NCI-H345 treated with DMSO at 0.1 percent for 48 hours (cell line): ENCODE measurements around the gene CYP2C9.

ENCODE experiments used
- DNase-seq: peaks from one replicate; lab custom pipeline; 2025; ENCODE audit not compliant: unreplicated experiment; lab: John Stamatoyannopoulos, UW

CYP2C9 gene

GRCh38 chr10:95035332-95036295 lies 97.2 kb downstream of the CYP2C9 start:
- no peak for DNase-seq

- no peak for DNase-seq
Observed at GRCh38 chr10:95039281-95039680, 100.8 kb downstream of the CYP2C9 start.
